ENCODE measurements around the gene MAPKAP1. TPM values are rescaled to one million over a fixed set of nuclear protein-coding genes. Genes with fewer than 3 reads are reported as not detected.
A peak's percentile ranks its signal among the peaks of the same experiment; 100 is the strongest.

MAPKAP1 gene
- total and polyA plus RNA-seq, 9 of the 15 experiments (the other 6 are each of a cell fraction or from before 2014, with no cell fraction given), result 2.6 to 82.1 (median 61.1) TPM

GRCh38 chr9:125409637-125410521 is 297.1 kb downstream of the MAPKAP1 start (continued):
- TF ChIP-seq AFF1 (IDR thresholded peaks at IDR 0.05; ENCODE audit: low read depth in 1 of 2, partially characterized antibody in 2 of 2) (peak in 1 of 2 experiments; percentile 46), ZNF143 (CRISPR knock-in tag; IDR thresholded peaks at IDR 0.05) (no peak), RBM17 (IDR thresholded peaks at IDR 0.05; ENCODE audit: borderline replicate concordance, low read depth, low read length) (no peak), TFAM (CRISPR knock-in tag; conservative IDR thresholded peaks at IDR 0.05) (no peak), HINFP (tag; conservative IDR thresholded peaks at IDR 0.05; ENCODE audit: low read depth) (no peak), ZNF217 (CRISPR knock-in tag; IDR thresholded peaks at IDR 0.05) (no peak), NUFIP1 (IDR thresholded peaks at IDR 0.05; ENCODE audit: partially characterized antibody) (no peak), KDM2B (CRISPR knock-in tag; IDR thresholded peaks at IDR 0.05) (no peak), TCF3 (CRISPR knock-in tag; IDR thresholded peaks at IDR 0.05) (no peak), ZNF780A (CRISPR knock-in tag; IDR thresholded peaks at IDR 0.05) (no peak), HEY1 (CRISPR knock-in tag; IDR thresholded peaks at IDR 0.05; ENCODE audit: borderline replicate concordance) (no peak), SMARCA5 (IDR thresholded peaks at IDR 0.05) (peak; percentile 90)

All from K562 (cell line).